ENCODE data around the gene TAF4B. TPM values are rescaled to one million over a fixed set of nuclear protein-coding genes. Genes with fewer than 3 reads are reported as not detected.

TAF4B gene
- total RNA-seq, 1 donor from 2014 or later = 3.2 TPM

DNA sequence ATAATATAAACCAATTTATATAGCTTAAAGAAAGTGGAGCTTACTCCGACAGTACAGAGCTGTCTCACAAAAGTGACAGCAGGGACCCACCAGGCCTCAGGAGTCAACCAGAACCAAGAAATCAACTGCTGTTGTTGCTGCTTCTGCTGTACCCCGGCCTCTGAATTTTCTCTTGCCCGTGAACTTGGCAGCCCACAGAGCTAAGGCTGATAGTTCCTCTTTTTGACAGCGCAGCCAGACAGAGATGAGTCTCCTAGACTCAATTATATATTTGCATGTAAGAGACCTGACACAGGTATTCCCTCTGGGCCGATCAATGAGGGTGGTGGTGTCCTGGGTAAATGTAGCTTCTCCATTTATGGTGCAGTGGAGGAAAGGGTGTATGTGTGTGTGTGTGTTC, 212.7 kb downstream of the TAF4B start:
- H4K20me1 ChIP-seq (ENCODE audit: insufficient read depth, low read length) = no peaks in the 10 kb centered on the region
- Mint-ChIP-seq H3K4me1 (ENCODE audit: low read depth, unreplicated experiment) (peaks cover 21% of the 10 kb centered on the region), H3K27me3 (ENCODE audit: low read depth, unreplicated experiment) (peaks cover 5% of the 10 kb centered on the region), H3K27ac (ENCODE audit: unreplicated experiment) (no peak overlapping the region), H3K36me3 (ENCODE audit: low read depth, unreplicated experiment) (no peaks in the 10 kb centered on the region), H3K9me3 (ENCODE audit: unreplicated experiment) (no peaks in the 10 kb centered on the region), H3K4me3 (ENCODE audit: unreplicated experiment) (no peak overlapping the region)
- peaks cover 8% of the 10 kb centered on the region for H3K4me1 ChIP-seq (ENCODE audit: insufficient read depth, low read length)
- H2AFZ ChIP-seq (ENCODE audit: low read depth, low read length) = no peak overlapping the region
- H3K27me3 ChIP-seq (ENCODE audit: insufficient read depth, low read length) = no peaks in the 10 kb centered on the region
- H3K27ac ChIP-seq (ENCODE audit: low read depth, low read length) = no peak overlapping the region
- H3K4me2 ChIP-seq (ENCODE audit: low read length) = no peak overlapping the region
- H3K9me3 ChIP-seq (ENCODE audit: insufficient read depth, low read depth, low read length) = no peaks in the 10 kb centered on the region
- FAIRE-seq (no peak), DNase-seq (ENCODE audit: low read depth) (no peak)
- H3K36me3 ChIP-seq (ENCODE audit: insufficient read depth, low read length) = no peaks in the 10 kb centered on the region
- TF ChIP-seq, protein P1, sequence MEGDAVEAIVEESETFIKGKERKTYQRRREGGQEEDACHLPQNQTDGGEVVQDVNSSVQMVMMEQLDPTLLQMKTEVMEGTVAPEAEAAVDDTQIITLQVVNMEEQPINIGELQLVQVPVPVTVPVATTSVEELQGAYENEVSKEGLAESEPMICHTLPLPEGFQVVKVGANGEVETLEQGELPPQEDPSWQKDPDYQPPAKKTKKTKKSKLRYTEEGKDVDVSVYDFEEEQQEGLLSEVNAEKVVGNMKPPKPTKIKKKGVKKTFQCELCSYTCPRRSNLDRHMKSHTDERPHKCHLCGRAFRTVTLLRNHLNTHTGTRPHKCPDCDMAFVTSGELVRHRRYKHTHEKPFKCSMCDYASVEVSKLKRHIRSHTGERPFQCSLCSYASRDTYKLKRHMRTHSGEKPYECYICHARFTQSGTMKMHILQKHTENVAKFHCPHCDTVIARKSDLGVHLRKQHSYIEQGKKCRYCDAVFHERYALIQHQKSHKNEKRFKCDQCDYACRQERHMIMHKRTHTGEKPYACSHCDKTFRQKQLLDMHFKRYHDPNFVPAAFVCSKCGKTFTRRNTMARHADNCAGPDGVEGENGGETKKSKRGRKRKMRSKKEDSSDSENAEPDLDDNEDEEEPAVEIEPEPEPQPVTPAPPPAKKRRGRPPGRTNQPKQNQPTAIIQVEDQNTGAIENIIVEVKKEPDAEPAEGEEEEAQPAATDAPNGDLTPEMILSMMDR (IDR thresholded peaks at IDR 0.05; ENCODE audit: insufficient read depth, low read depth, low read length) = no peak
- TF ChIP-seq EZH2 (IDR thresholded peaks at IDR 0.05; ENCODE audit: insufficient read depth, low read length) = no peak
- no peak overlapping the region for H3K4me3 ChIP-seq (ENCODE audit: insufficient read depth, low read depth, low read length)
- no peak overlapping the region for H3K9ac ChIP-seq (ENCODE audit: low read length)
- H3K79me2 ChIP-seq (ENCODE audit: insufficient read depth, low read length) = no peaks in the 10 kb centered on the region

DNA sequence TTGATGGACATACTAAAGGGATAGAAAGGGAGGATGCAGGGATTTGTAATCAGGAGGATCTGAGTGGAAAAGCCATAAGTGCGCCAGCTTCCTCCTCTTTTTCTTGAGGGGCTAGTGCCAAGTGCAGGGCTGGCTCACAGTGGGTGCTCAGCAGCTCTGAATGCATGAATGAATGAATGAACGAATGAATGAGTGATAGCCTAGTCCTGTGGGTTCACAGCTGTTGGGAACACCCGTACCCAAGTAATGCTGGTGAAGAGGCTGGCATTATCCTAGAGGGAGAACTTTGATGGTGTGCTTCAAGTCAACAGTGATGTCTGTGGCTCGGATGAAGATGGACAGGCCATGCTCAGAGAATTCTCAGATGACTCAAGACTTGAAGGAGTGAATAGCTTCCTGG, 213.3 kb downstream of the TAF4B start:
- Mint-ChIP-seq H3K36me3 (ENCODE audit: low read depth, unreplicated experiment) (no peaks in the 10 kb centered on the region), H3K9me3 (ENCODE audit: unreplicated experiment) (no peaks in the 10 kb centered on the region), H3K4me1 (ENCODE audit: low read depth, unreplicated experiment) (peaks cover 21% of the 10 kb centered on the region), H3K4me3 (ENCODE audit: unreplicated experiment) (no peak overlapping the region), H3K27ac (ENCODE audit: unreplicated experiment) (no peak overlapping the region), H3K27me3 (ENCODE audit: low read depth, unreplicated experiment) (peaks cover 5% of the 10 kb centered on the region)
- H2AFZ ChIP-seq (ENCODE audit: low read depth, low read length) = no peak overlapping the region
- no peak overlapping the region for H3K27ac ChIP-seq (ENCODE audit: low read depth, low read length)
- H3K4me3 ChIP-seq (ENCODE audit: insufficient read depth, low read depth, low read length) = no peak overlapping the region
- DNase-seq (ENCODE audit: low read depth) = no peak
- H3K27me3 ChIP-seq (ENCODE audit: insufficient read depth, low read length) = no peaks in the 10 kb centered on the region
- no peak for TF ChIP-seq EZH2 (IDR thresholded peaks at IDR 0.05; ENCODE audit: insufficient read depth, low read length)
- TF ChIP-seq, protein P1 (IDR thresholded peaks at IDR 0.05; ENCODE audit: insufficient read depth, low read depth, low read length) = no peak
- H4K20me1 ChIP-seq (ENCODE audit: insufficient read depth, low read length) = no peaks in the 10 kb centered on the region
- H3K4me2 ChIP-seq (ENCODE audit: low read length) = no peak overlapping the region
- no peaks in the 10 kb centered on the region for H3K36me3 ChIP-seq (ENCODE audit: insufficient read depth, low read length)
- H3K4me1 ChIP-seq (ENCODE audit: insufficient read depth, low read length) = peaks cover 8% of the 10 kb centered on the region
- FAIRE-seq = no peak
- no peaks in the 10 kb centered on the region for H3K9me3 ChIP-seq (ENCODE audit: insufficient read depth, low read depth, low read length)
- no peaks in the 10 kb centered on the region for H3K79me2 ChIP-seq (ENCODE audit: insufficient read depth, low read length)
- no peak overlapping the region for H3K9ac ChIP-seq (ENCODE audit: low read length)

DNA sequence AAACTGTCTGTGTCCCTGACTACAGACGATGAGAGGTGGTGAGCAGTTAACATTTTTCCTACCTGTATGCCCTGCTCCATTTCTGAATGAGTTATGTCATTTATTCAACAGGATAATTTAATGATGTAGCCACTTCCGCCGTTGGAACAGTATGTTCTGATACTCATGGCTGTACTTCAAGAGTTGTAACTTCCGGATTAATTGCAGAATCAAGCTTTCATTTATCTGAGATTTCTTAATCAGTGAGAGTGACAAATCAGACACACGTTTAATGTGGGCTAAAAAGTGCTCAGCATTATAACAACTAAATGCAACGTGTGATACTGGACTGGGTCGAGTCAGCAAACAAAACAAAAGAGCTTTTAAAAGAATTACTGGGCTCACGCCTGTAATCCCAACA, 214.4 kb downstream of the TAF4B start:
- H3K4me1 Mint-ChIP-seq (ENCODE audit: low read depth, unreplicated experiment) = peaks cover 17% of the 10 kb centered on the region
- no peak overlapping the region for H3K9ac ChIP-seq (ENCODE audit: low read length)

More for the DNA sequence above, 214.4 kb downstream of the TAF4B start:
- H3K36me3 Mint-ChIP-seq (ENCODE audit: low read depth, unreplicated experiment) = no peaks in the 10 kb centered on the region
- no peaks in the 10 kb centered on the region for H3K9me3 ChIP-seq (ENCODE audit: insufficient read depth, low read depth, low read length)
- H3K27me3 ChIP-seq (ENCODE audit: insufficient read depth, low read length) = no peaks in the 10 kb centered on the region
- no peak overlapping the region for H3K4me2 ChIP-seq (ENCODE audit: low read length)
- H3K27ac ChIP-seq (ENCODE audit: low read depth, low read length) = no peak overlapping the region
- no peak for FAIRE-seq
- H3K4me3 Mint-ChIP-seq (ENCODE audit: unreplicated experiment) = no peak overlapping the region
- H4K20me1 ChIP-seq (ENCODE audit: insufficient read depth, low read length) = no peaks in the 10 kb centered on the region
- H3K79me2 ChIP-seq (ENCODE audit: insufficient read depth, low read length) = no peaks in the 10 kb centered on the region
- H2AFZ ChIP-seq (ENCODE audit: low read depth, low read length) = no peak overlapping the region
- no peak overlapping the region for H3K4me3 ChIP-seq (ENCODE audit: insufficient read depth, low read depth, low read length)
- H3K27ac Mint-ChIP-seq (ENCODE audit: unreplicated experiment) = no peak overlapping the region
- peaks cover 5% of the 10 kb centered on the region for H3K27me3 Mint-ChIP-seq (ENCODE audit: low read depth, unreplicated experiment)
- H3K36me3 ChIP-seq (ENCODE audit: insufficient read depth, low read length) = no peaks in the 10 kb centered on the region
- TF ChIP-seq, protein P1 (IDR thresholded peaks at IDR 0.05; ENCODE audit: insufficient read depth, low read depth, low read length) = no peak
- TF ChIP-seq EZH2 (IDR thresholded peaks at IDR 0.05; ENCODE audit: insufficient read depth, low read length) = no peak
- H3K9me3 Mint-ChIP-seq (ENCODE audit: unreplicated experiment) = no peaks in the 10 kb centered on the region
- no peak for DNase-seq (ENCODE audit: low read depth)
- peaks cover 8% of the 10 kb centered on the region for H3K4me1 ChIP-seq (ENCODE audit: insufficient read depth, low read length)

Other genes with a start within 250 kb of the TAF4B start
- gene SS18, start 135.8 kb upstream of the TAF4B start, total RNA-seq = 113 and 120 TPM in 2 replicates
- not detected in 2 replicates for gene PSMA8, start 92.6 kb upstream of the TAF4B start, total RNA-seq